GM12878 (cell line): ENCODE data around the gene ARMC9. TPM values are rescaled to one million over a fixed set of nuclear protein-coding genes. Genes with fewer than 3 reads are reported as not detected.

Source experiments
- ATAC-seq: fragments of 200-7000 bp; cut with Tn5 transposase; 3 replicates; pipeline ENCODE4 v1.9.1; 2020; ENCODE audit warnings: mild to moderate bottlenecking, moderate library complexity
- BruUV-seq: library from RNA; stranded (reverse); fragments of 400-500 nt; replicated peaks from 2 replicates; lab custom pipeline; 2021; lab: Mats Ljungman, UMichigan
- CTCF ChIA-PET: fragments of 300-600 bp; sonication (Branson Sonifier 250); formaldehyde crosslinking; extraction: SDS; loops from one replicate; lab custom pipeline; 2021; ENCODE audit warnings: inconsistent platforms; lab: Yijun Ruan, JAX
- POLR2A ChIA-PET: fragments of 350-600 bp; formaldehyde crosslinking; extraction: SDS; loops from one replicate; lab custom pipeline; 2021; ENCODE audit warnings: inconsistent platforms; lab: Charles Lee
- RAD21 ChIA-PET: fragments of 300-600 bp; sonication (Branson Sonifier 250); formaldehyde crosslinking; loops from one replicate; lab custom pipeline; 2023; ENCODE audit warnings: antibody characterized with exemption; ENCODE audit not compliant: unreplicated experiment; lab: Charles Lee
- SMC1A ChIA-PET: fragments of 300-600 bp; sonication (Branson Sonifier 250); formaldehyde crosslinking; loops from one replicate; lab custom pipeline; 2023; ENCODE audit not compliant: unreplicated experiment, uncharacterized antibody; lab: Charles Lee
- DNase-seq: peaks from one replicate; pipeline ENCODE4 v3.0.0-alpha.2; 2011; ENCODE audit warnings: low read depth, low spot score
- FAIRE-seq: peaks from 3 replicates; lab custom pipeline; 2011; peaks lifted over from hg19 to GRCh38; lab: Jason Lieb, UNC
- H2AFZ ChIP-seq: 2 replicates; pipeline ENCODE4 v1.6.0; 2011; ENCODE audit warnings: low read depth, low read length, control low read depth; ENCODE audit not compliant: control insufficient read depth
- H3K27ac ChIP-seq: 2 replicates; pipeline ENCODE4 v1.5.1; 2011; ENCODE audit warnings: control low read depth; ENCODE audit not compliant: control insufficient read depth, insufficient read depth
- H3K27me3 ChIP-seq, 2 experiments: replicated peaks in 1 of 2; 2 replicates each; pipeline versions ENCODE4 v1.6.0 to v1.6.1; 2011; ENCODE audit warnings: low read length in 1 of 2; ENCODE audit not compliant: control insufficient read depth in 2 of 2, insufficient read depth in 2 of 2
- H3K36me3 ChIP-seq, 2 experiments: 2 replicates each; pipeline ENCODE4 v1.5.1; 2011; ENCODE audit warnings: low read length in 1 of 2; ENCODE audit not compliant: control insufficient read depth in 2 of 2, insufficient read depth in 2 of 2
- H3K4me1 ChIP-seq: 2 replicates; pipeline ENCODE4 v1.6.1; 2011; ENCODE audit warnings: mild to moderate bottlenecking, low read length, moderate library complexity, mixed read lengths; ENCODE audit not compliant: control insufficient read depth, insufficient read depth
- H3K4me2 ChIP-seq: 2 replicates; pipeline ENCODE4 v1.6.0; 2011; ENCODE audit warnings: control low read depth; ENCODE audit not compliant: control insufficient read depth, insufficient read depth
- H3K4me3 ChIP-seq: fragments of 200-600 bp; sonication (generic); 2 replicates; pipeline ENCODE4 v1.5.1; 2016
- H3K79me2 ChIP-seq: 2 replicates; pipeline ENCODE4 v1.6.0; 2011; ENCODE audit warnings: low read length; ENCODE audit not compliant: control insufficient read depth, insufficient read depth
- H3K9ac ChIP-seq: 2 replicates; pipeline ENCODE4 v1.8.0; 2011; ENCODE audit warnings: low read length, control low read depth, mixed read lengths; ENCODE audit not compliant: control insufficient read depth, insufficient read depth
- H3K9me3 ChIP-seq: replicated peaks from 3 replicates; pipeline ENCODE4 v1.5.1; 2011; ENCODE audit warnings: mild to moderate bottlenecking, low read length; ENCODE audit not compliant: control insufficient read depth, insufficient read depth
- H4K20me1 ChIP-seq: 2 replicates; pipeline ENCODE4 v1.6.0; 2011; ENCODE audit not compliant: control insufficient read depth, insufficient read depth
- EGR1 ChIP-seq, 2 experiments: IDR thresholded peaks; 1 replicate in 1 of 2; 2 replicates in 1 of 2; pipeline ENCODE4 v1.6.1; 2011 to 2012; ENCODE audit warnings: low read depth in 2 of 2, low read length in 2 of 2, borderline replicate concordance in 1 of 2, mild to moderate bottlenecking in 1 of 2, moderate library complexity in 1 of 2
- ELK1 ChIP-seq: IDR thresholded peaks from 2 replicates; pipeline ENCODE4 v1.6.1; 2012; ENCODE audit warnings: low read depth, low read length, improper control_type of control experiment
- IRF3 ChIP-seq: fragments of 450-650 bp; IDR thresholded peaks from 2 replicates; pipeline ENCODE4 v1.6.1; 2014; ENCODE audit warnings: mild to moderate bottlenecking
- JUNB ChIP-seq: IDR thresholded peaks from 2 replicates; pipeline ENCODE4 v1.6.1; 2016; ENCODE audit warnings: antibody characterized with exemption, mild to moderate bottlenecking
- NKRF ChIP-seq: fragments of 450-650 bp; conservative IDR thresholded peaks from 2 replicates; pipeline ENCODE4 v1.6.1; 2017; ENCODE audit warnings: mild to moderate bottlenecking, moderate library complexity
- PML ChIP-seq: IDR thresholded peaks from 2 replicates; pipeline ENCODE4 v1.6.1; 2012; ENCODE audit warnings: low read length, inconsistent platforms
- POLR2AphosphoS5 ChIP-seq: IDR thresholded peaks from 2 replicates; pipeline ENCODE4 v1.6.1; 2011; ENCODE audit warnings: mild to moderate bottlenecking, low read length, inconsistent platforms
- RAD51 ChIP-seq: fragments of 450-650 bp; IDR thresholded peaks from 2 replicates; pipeline ENCODE4 v1.6.1; 2016; ENCODE audit warnings: moderate library complexity, mild to moderate bottlenecking, inconsistent platforms
- SIX5 ChIP-seq: IDR thresholded peaks from 2 replicates; pipeline ENCODE4 v1.6.1; 2011; ENCODE audit warnings: mild to moderate bottlenecking, low read depth, low read length, moderate library complexity; ENCODE audit not compliant: severe bottlenecking
- SMC3 ChIP-seq: IDR thresholded peaks from 2 replicates; pipeline ENCODE4 v1.6.1; 2011; ENCODE audit warnings: low read length, improper control_type of control experiment, borderline replicate concordance
- ZBTB33 ChIP-seq: fragments of 450-650 bp; IDR thresholded peaks from 2 replicates; pipeline ENCODE4 v1.6.1; 2017; ENCODE audit warnings: mild to moderate bottlenecking
- ZBTB4 ChIP-seq: fragments of 450-650 bp; formaldehyde crosslinking; IDR thresholded peaks from 2 replicates; pipeline ENCODE4 v1.4.0; 2022; ENCODE audit warnings: mild to moderate bottlenecking, moderate library complexity
- WGBS: methylation state at CpG from one replicate; pipeline ENCODE4 v1.1.6; 2016; ENCODE audit warnings: low lambda C conversion rate; ENCODE audit not compliant: insufficient replicate concordance, insufficient coverage; ENCODE audit errors: missing lambda C conversion rate; 5-methylcytosine and 5-hydroxymethylcytosine counted together
- in situ Hi-C: fragments of 300-500 bp; cut with MboI; formaldehyde crosslinking; loops from 9 replicates; pipeline ENCODE4 v1.14.3; 2018; ENCODE audit warnings: mixed read lengths
- intact Hi-C: fragments of 100-400 bp; cut with micrococcal nuclease; formaldehyde crosslinking; loops from one replicate; pipeline ENCODE4 v1.14.2; 2022; ENCODE audit not compliant: unreplicated experiment
- polyA plus RNA-seq, 11 experiments: library from polyadenylated mRNA; depleted of rRNA in 4 of 11; unstranded in 6 of 11; stranded (reverse) in 5 of 11; fragments of >200 nt; fragmentation: Nextera tagmentation in 4 of 11; fragmentation: Illumina TruSeq in 1 of 11; extraction: Ambion mirVana in 4 of 11; extraction: Trizol in 1 of 11; gene quantifications; 1 replicate in 1 of 11; 2 replicates in 10 of 11; pipeline versions ENCODE4 v1.2.1 to v1.2.3, GENCODE V29; 2011 to 2016; ENCODE audit warnings: inconsistent platforms in 2 of 11, missing spikeins in 2 of 11, low read depth in 1 of 11
- total RNA-seq, 4 experiments: library from RNA; depleted of rRNA in 3 of 4; stranded (reverse); fragments of >200 nt in 3 of 4; fragmentation: Illumina TruSeq in 1 of 4; extraction: Trizol in 1 of 4; gene quantifications; 2 replicates each; pipeline versions ENCODE4 v1.2.1 to v1.2.3, GENCODE V29; 2013 to 2021

The ARMC9 gene
- total and polyA plus RNA-seq, 10 of the 15 experiments (the other 5 are each of a cell fraction or from before 2014, with no cell fraction given) = 3.8 to 21.8 (median 10.4) TPM

- TF ChIP-seq ZBTB4 (no peak), RAD51 (no peak), ELK1 (no peak), SMC3 (no peak), PML (no peak)
- TF ChIP-seq, all 136 proteins: peak for 0
These were observed 28.4 kb upstream of the ARMC9 start (continued) for GRCh38 chr2:231170055-231170454.

GRCh38 chr2:231172025-231172424 is 26.4 kb upstream of the ARMC9 start:
- POLR2A ChIA-PET = no interaction called here
- FAIRE-seq = no peak
- no peak overlapping the region for H3K4me3 ChIP-seq
- CTCF ChIA-PET = interaction anchor here (0.7 to 1.4 kb wide), 2 partner anchors 56 to 68 kb away, joined by 3 to 8 read pairs; no protein-coding TSS in a partner anchor
- no peak overlapping the region for H3K27ac ChIP-seq
- intact Hi-C loops (no loop called here), in situ Hi-C loops (no loop called here)
- SMC1A ChIA-PET = interaction anchor here (1.1 kb wide), 1 partner anchor 38 kb away, joined by 3 read pairs; no protein-coding TSS in a partner anchor
- no peaks in the 10 kb centered on the region for H3K27me3 ChIP-seq
- no peak overlapping the region for H3K4me2 ChIP-seq
- no peak overlapping the region for H3K9ac ChIP-seq
- H3K9me3 ChIP-seq = no peaks in the 10 kb centered on the region
- BruUV-seq = no TSS peak
- 100% methylated on average over 3 of the region's 3 CpGs for WGBS
- H4K20me1 ChIP-seq = no peaks in the 10 kb centered on the region
- ATAC-seq = no peak
- peaks cover 7 to 20% of the 10 kb centered on the region in 2 experiments for H3K36me3 ChIP-seq
- H2AFZ ChIP-seq = no peak overlapping the region
- peaks cover 2% of the 10 kb centered on the region; the same call in 1 of the 2 replicates for H3K4me1 ChIP-seq
- H3K79me2 ChIP-seq = no peaks in the 10 kb centered on the region
- RAD21 ChIA-PET = no interaction called here
- no peak for DNase-seq
- TF ChIP-seq SIX5 (no peak), EGR1 (IDR thresholded peaks at IDR 0.05; ENCODE audit: borderline replicate concordance in 1 of 2, low read depth in 2 of 2, low read length in 2 of 2) (no peak), POLR2AphosphoS5 (no peak), IRF3 (no peak), JUNB (no peak), NKRF (no peak), ZBTB33 (no peak)
